ENCODE results near the gene GLI3.

Gene GLI3

GRCh38 chr7:41955893-41956675 is 280.9 kb downstream of the GLI3 start:
- DNase-seq, result no peak

GRCh38 chr7:41955451-41955850 is 281.6 kb downstream of the GLI3 start:
- DNase-seq, result no peak

- no peak for DNase-seq
These were observed 282.0 kb downstream of the GLI3 start for GRCh38 chr7:41954976-41955375.

DNA sequence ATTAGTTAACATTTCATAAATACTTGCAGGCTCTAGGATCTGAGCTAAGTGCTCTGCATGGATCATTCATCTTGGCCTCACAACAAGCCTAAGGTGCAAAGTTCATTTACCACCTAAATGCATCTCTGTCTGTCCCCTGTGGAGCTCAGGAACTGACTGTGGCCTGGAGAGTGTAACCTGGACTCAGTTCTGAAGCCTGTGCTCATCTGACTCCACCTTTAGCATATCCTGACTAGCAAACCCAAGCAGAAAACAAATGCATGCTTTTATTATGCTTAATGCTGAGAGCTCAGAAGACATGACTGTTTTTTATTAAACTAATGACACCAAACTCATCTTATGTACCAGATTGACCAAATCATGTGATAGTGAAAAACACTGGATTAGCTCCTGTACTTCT is 288.5 kb downstream of the GLI3 start:
- no peak for DNase-seq

DNA sequence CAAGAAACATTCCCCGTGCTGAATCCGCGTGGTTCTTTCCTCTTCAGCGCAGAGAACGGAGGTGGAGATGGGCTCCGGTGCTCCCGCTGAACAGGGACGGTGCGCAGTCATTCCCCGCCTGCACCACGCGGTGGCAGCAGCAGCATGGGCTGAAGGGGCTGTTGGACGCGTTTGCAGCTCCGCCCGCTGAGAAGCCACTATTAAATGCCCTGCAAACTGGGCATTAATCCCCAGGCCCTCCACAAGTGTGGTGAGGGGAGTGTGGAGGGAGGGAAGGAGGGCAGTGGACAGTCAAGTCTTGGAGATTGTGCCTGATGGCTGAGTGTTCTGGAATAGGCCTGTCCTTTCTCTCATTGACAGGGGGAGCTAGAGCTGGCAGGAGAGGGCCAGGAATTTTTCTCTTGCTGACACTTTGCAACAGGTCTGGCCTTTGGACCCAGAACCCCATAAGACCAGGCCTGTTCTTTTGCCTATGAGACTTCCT is 293.9 kb downstream of the GLI3 start:
- DNase-seq, result no peak

DNA sequence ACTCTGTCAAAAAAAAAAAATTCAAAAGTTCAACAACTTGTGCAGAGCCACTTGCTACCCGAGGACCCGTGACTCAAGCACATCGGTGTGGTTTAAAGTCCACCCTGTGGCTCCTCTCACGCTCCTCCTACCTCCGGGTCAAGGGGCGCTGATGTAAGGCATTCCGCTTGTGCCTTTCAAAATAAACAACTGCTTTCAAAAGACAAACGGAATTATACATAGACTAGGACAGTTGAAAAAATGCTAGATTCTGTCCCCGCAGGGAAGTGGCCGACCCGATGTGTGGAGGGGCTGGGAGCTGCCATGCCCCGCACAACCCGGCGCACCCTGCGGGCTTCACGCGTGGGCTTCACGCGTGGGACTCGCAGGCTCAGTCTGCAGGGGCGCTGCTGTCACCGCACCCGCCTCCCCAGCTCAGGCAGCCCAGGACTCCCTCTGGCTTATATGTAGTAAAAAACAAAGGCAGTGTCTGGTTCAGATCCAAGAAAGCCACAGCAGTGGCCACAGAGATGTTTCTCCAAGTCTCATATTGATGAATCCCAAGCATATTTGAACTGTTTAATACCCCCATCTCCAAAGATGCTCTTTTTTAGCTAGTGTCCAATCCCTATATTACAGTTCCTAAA is 294.4 kb downstream of the GLI3 start:
- DNase-seq, result no peak

DNA sequence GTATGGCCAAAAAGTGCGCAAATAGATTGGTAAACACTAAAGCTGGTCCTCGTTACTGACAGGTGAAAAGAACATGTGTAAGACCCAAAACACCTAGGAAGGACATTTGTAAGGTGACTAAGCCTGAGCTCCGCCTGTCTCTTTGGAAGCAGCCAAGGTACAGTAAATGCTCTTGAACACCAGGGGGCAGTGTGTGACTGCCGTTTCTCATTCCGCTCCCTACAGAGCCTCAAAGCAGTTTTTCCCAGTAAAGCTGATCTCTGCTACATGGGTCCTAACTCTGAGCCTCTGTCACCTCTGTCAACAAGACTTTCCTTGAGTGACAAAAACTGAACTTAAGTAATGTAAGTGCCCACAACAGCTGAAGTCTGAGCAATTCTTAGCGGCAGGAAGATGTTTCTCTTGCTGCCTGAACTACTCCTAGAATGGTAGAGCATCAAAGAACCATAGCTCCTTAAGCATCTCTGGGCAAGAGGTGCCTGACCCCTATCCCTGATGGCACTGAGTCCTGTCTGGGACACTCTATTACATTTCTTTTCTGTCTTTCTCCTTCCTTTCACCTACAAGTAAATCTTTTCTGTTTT is 296.2 kb downstream of the GLI3 start:
- no peak for DNase-seq

DNA sequence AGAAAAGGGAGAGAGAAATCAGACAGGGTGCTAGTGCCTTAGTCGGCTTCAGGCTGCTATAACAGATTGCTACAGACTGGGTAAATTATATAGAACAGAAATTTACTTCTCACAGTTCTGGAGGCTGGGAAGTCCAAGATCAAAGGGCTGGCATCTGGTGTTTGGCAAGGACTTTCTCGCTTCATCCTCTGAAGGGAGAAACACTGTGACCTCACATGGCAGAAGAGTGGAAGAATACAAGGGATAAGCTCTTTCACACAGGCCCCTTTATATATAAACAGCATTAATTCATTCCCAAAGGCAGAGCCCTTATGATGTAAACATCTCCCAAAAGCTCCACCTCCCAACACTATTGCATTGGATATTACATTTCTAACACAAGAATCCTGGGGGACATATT is 298.6 kb downstream of the GLI3 start:
- DNase-seq, result no peak

DNA sequence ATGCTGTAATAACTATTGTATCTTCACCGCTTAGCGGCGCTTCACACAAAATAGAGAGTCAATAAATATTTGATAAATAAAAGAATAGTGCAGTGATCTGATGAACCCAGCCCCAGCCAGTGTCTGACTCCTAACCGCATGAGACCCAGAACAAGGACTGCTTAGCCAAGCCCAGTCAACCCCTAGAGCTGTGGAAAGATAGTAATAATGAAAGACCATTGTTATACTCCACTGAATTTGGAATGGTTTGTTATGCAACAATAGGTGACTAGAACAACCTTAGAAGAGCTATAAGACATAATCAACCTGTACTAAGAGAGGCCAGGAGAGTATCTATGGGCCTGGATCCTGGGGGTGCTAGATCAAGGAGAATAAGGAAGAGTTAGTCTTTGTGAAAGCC is 303.6 kb downstream of the GLI3 start:
- DNase-seq, result no peak

GRCh38 chr7:41931263-41931646 is 305.8 kb downstream of the GLI3 start:
- no peak for DNase-seq

DNA sequence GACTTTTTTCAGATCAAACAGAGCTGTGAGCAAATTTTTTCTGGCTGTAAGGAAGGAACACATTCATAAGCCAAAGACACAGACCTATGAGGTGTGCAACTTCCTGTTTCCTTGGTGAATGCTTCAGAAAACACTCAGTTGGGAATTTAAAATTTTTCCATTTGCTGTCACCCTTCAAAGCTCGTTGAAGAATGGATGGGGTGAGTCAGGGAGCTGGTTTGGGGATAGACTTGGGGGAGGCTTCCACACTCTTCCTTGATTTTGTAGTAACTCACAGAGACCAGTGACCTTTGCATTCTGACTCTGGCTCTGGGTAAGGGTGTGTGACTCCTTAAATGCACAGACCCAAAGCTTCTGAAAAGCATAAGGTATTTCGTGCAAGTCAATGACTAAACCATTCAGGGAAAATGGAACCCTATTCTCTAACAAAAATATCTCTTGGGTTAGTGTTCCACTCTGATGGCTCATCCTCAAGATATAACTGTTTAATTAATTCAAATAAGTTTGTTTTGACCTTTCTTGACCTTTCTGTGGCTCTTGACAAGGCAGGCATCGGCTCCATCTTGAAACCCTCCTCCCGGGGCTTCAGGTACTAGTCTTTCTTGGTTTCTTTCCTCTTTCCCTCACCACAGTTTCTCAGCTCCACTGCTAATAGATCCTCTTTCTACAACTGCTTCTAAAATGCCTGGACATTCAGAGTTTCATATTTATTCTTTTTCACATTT is 306.3 kb downstream of the GLI3 start:
- no peak for DNase-seq

DNA sequence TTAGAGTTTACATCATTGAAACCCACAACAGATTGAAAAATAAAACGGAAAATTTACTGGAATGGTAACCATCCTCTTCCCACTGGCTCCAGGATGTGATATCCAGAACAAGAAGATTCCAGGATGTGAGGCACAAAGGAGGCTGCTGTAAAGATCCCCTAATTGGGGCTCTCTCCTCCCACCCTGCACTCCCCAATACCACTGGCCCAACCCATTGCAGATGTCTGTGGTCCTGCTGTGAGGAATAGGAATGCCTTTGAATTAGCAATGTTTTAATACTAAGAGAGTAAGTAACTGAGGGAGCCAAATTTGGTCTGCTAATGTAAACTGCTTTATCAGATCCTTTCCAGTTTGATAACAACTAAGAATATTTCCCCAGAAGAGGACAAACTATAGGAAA is 308.2 kb downstream of the GLI3 start:
- DNase-seq, result no peak

GRCh38 chr7:41928166-41928565 is 308.8 kb downstream of the GLI3 start:
- DNase-seq, result no peak

DNA sequence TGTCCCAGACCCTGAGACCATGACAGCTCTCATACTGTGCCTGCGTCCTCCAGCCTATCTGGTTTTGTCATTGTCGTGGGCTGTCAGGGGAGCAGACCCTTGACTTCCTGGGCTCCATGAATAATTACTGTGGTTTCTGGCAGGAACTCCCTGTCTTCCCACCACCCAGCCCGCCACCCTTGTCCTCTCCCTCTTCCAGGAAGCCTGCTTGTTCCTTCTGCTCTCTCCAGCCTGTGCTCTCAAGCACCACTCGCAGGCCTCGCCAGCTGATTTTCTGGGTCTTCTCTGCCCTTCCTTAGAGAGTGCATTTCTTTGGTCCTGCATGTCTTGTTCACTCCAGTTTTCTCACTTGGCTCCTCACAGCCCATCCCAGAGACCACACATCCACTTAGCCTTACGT is 309.6 kb downstream of the GLI3 start:
- DNase-seq, result no peak

GRCh38 chr7:41925946-41926345 is 311.1 kb downstream of the GLI3 start:
- DNase-seq, result no peak

DNA sequence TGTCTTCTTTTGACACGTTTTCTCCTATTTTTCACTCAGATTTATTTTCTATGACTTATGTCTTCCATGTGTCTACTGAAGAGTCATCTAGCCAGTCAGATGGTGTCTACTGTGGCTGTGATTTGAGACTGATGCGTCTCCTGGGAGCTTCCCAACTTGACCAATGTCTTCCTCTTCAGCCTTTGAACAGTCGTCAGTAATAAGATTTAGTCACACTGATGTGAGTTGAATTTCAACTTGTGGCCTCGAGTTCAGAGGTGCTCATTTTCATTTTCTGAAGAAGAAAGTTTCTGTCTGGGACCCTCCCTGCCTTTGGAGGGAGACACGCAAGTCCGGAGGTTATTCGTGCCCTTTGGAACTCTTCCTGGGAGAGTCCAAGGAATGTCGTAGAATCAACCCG is 312.2 kb downstream of the GLI3 start:
- DNase-seq, result no peak

DNA sequence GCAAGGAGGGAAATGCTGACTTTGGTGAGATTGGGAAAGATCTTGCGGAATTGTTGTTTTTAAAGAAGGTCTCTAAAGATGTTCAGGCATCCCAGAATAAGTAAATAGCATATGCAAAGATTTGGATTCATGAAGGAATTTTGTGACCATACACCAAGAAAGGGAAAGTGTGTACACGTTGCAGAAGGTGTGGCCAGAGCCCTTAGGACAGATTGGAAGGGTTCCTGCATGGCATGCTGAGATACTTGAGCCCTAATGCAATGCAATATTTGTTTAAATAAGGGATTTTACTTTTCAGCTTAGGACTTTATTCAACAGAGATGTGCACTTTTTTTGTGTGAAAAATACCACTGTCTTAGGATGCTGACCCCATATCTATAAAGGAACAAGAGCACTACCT is 314.6 kb downstream of the GLI3 start:
- no peak for DNase-seq

DNA sequence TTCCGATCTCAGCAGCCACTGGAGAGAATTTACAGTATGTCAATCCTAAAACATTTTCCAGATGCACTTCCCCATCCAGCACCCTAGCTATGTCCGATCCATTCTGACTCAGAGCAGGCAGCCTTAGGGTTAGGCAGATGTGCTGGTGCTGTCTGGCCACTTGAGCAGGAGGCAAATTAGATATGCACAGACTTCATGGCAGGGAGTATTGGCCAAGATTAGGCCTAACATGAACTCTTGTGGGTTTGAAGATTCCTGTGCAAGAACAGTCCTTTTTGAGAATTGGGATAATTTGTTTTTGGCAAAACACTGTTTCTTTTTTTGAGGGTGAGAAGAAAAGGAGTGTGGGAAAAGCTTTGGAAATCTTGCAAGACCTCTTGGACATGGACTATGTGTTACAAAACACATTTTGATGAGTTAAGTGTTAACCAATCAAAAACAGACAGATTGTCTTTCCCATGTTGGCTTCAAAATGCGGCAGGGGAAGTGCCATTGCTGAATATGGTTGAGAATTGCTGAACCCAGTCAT is 315.5 kb downstream of the GLI3 start:
- DNase-seq, result no peak

GRCh38 chr7:41918597-41918996 is 318.4 kb downstream of the GLI3 start:
- no peak for DNase-seq

- DNase-seq, result no peak
These were observed 320.5 kb downstream of the GLI3 start for GRCh38 chr7:41916450-41916927.

- DNase-seq, result no peak
These were observed 321.1 kb downstream of the GLI3 start for GRCh38 chr7:41915871-41916270.

- DNase-seq, result no peak
These were observed 324.0 kb downstream of the GLI3 start for GRCh38 chr7:41912851-41913567.

GRCh38 chr7:41912426-41912825 is 324.6 kb downstream of the GLI3 start:
- no peak for DNase-seq
